Tibial nerve (tissue), 4 donors: Measurements from ENCODE around the gene RNASE1. TPM values are rescaled to one million over a fixed set of nuclear protein-coding genes. Genes with fewer than 3 reads are reported as not detected.
"Not testable (repeated sequence)": the region's sequence is repeated elsewhere in the genome, so short reads cannot be mapped to it uniquely, and the experiment has no call there.

Experiments
- DNase-seq, 2 donors: peaks; one replicate each; pipeline ENCODE4 v3.0.0-alpha.2; 2019; ENCODE audit warnings: low spot score in 2 of 2
- H3K27ac ChIP-seq, 4 donors: fragments of 200-600 bp; sonication (generic) in 3 of 4; one replicate each; pipeline ENCODE4 v1.5.1; 2017 to 2019; ENCODE audit warnings: mild to moderate bottlenecking in 1 of 4
- H3K27me3 ChIP-seq, 2 donors: fragments of 200-600 bp; sonication (generic) in 1 of 2; one replicate each; pipeline versions ENCODE4 v1.5.1 to v1.6.0; 2017 to 2019
- H3K36me3 ChIP-seq, 3 donors: fragments of 200-600 bp; sonication (generic); one replicate each; pipeline ENCODE4 v1.5.1; 2018 to 2019
- H3K4me1 ChIP-seq, 4 donors: fragments of 200-600 bp; sonication (generic) in 3 of 4; one replicate each; pipeline ENCODE4 v1.5.1; 2017 to 2019
- H3K4me3 ChIP-seq, 4 donors: fragments of 200-600 bp; sonication (generic) in 3 of 4; one replicate each; pipeline ENCODE4 v1.5.1; 2017 to 2019; ENCODE audit warnings: mild to moderate bottlenecking in 1 of 4, moderate library complexity in 1 of 4
- H3K9me3 ChIP-seq, 4 donors: fragments of 200-600 bp; sonication (generic) in 3 of 4; one replicate each; pipeline ENCODE4 v1.5.1; 2017 to 2019
- CTCF ChIP-seq, 5 experiments: fragments of 200-600 bp in 3 of 5; fragments of 450-650 bp in 2 of 5; sonication (generic) in 3 of 5; IDR thresholded peaks; one replicate each; pipeline ENCODE4 v1.5.1; 2016 to 2019; ENCODE audit warnings: antibody characterized with exemption in 5 of 5, mild to moderate bottlenecking in 3 of 5, moderate library complexity in 2 of 5
- EP300 ChIP-seq, 2 donors: sonication (generic); formaldehyde crosslinking; IDR thresholded peaks; one replicate each; pipeline ENCODE4 v1.6.1; 2017; ENCODE audit warnings: antibody characterized with exemption in 2 of 2, mild to moderate bottlenecking in 1 of 2
- POLR2A ChIP-seq, 2 donors: fragments of 450-650 bp; IDR thresholded peaks; one replicate each; pipeline ENCODE4 v1.6.1; 2017; ENCODE audit warnings: antibody characterized with exemption in 2 of 2, mild to moderate bottlenecking in 2 of 2, moderate library complexity in 2 of 2
- WGBS, 2 donors: methylation state at CpG; one replicate each; pipeline ENCODE4 v1.1.5; 2018; 5-methylcytosine and 5-hydroxymethylcytosine counted together
- total RNA-seq, 4 donors: library from RNA; depleted of rRNA; stranded (reverse); fragments of >200 nt; gene quantifications; one replicate each; pipeline ENCODE4 v1.1.0, GENCODE V29; 2016

Gene RNASE1
- total RNA-seq, 4 donors from 2014 or later, result 245 to 430 (median 379) TPM

DNA sequence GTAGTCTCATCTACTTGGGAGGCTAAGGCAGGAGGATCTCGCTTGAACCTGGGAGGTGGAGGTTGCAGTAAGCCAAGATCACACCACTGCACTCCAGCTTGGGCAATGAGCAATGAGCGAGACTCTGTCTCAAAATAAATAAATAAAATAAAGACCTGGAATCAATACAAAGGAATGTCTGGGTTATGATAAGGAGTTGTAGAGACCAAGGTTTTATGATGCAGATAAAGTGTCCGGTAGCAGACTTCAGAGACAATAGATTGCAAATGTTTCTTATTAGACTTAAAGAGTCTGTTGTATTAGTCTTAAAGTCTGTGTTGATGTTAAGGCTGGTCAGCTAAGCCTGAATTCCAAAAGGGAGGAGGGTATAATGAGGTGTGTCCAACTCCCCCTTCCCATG lies 35.2 kb upstream of the RNASE1 start:
- Histone ChIP-seq H3K27me3 (no peaks in the 10 kb centered on the region), H3K36me3 (no peaks in the 10 kb centered on the region), H3K4me1 (peaks cover 0 to 14% (median 0%) of the 10 kb centered on the region in 4 donors), H3K4me3 (no peak overlapping the region), H3K9me3 (no peaks in the 10 kb centered on the region), H3K27ac (peak overlapping the region in 1 of 4 donors; percentile 74)
- DNase-seq, result no peak
- 56 to 59% methylated on average over 3 of the region's 3 CpGs for WGBS, 2 donors
- TF ChIP-seq EP300 (IDR thresholded peaks at IDR 0.05), result no peak
- TF ChIP-seq POLR2A (IDR thresholded peaks at IDR 0.05), result no peak
- no peak for TF ChIP-seq CTCF (IDR thresholded peaks at IDR 0.05)

GRCh38 chr14:20836668-20837338 lies 34.2 kb upstream of the RNASE1 start:
- no peaks in the 10 kb centered on the region for H3K27me3 ChIP-seq
- H3K36me3 ChIP-seq, result no peaks in the 10 kb centered on the region
- no peak overlapping the region for H3K4me3 ChIP-seq
- peak overlapping the region in 3 of 4 donors; percentile 3 to 74 (median 60) for H3K27ac ChIP-seq
- DNase-seq, result peak in 1 of 2 donors; percentile 28
- H3K9me3 ChIP-seq, result no peaks in the 10 kb centered on the region
- 31 to 40% methylated on average over 5 of the region's 5 CpGs for WGBS, 2 donors
- peak; percentile 39 to 70 (median 54) for TF ChIP-seq CTCF (IDR thresholded peaks at IDR 0.05)
- no peak for TF ChIP-seq POLR2A (IDR thresholded peaks at IDR 0.05)
- no peak for TF ChIP-seq EP300 (IDR thresholded peaks at IDR 0.05)
- peaks cover 0 to 9% (median 0%) of the 10 kb centered on the region in 4 donors for H3K4me1 ChIP-seq

GRCh38 chr14:20834899-20835298 lies 32.3 kb upstream of the RNASE1 start:
- Histone ChIP-seq H3K4me1 (peaks cover 0 to 9% (median 0%) of the 10 kb centered on the region in 4 donors), H3K9me3 (no peaks in the 10 kb centered on the region), H3K4me3 (no peak overlapping the region), H3K36me3 (no peaks in the 10 kb centered on the region), H3K27ac (no peak overlapping the region), H3K27me3 (no peaks in the 10 kb centered on the region)
- WGBS, 2 donors, result 84 to 94% methylated on average over 2 of the region's 2 CpGs
- no peak for TF ChIP-seq CTCF (IDR thresholded peaks at IDR 0.05)
- no peak for TF ChIP-seq POLR2A (IDR thresholded peaks at IDR 0.05)
- TF ChIP-seq EP300 (IDR thresholded peaks at IDR 0.05), result no peak
- no peak for DNase-seq

- no peaks in the 10 kb centered on the region for H3K27me3 ChIP-seq
These were observed 28.2 kb upstream of the RNASE1 start for GRCh38 chr14:20830831-20831230.

DNA sequence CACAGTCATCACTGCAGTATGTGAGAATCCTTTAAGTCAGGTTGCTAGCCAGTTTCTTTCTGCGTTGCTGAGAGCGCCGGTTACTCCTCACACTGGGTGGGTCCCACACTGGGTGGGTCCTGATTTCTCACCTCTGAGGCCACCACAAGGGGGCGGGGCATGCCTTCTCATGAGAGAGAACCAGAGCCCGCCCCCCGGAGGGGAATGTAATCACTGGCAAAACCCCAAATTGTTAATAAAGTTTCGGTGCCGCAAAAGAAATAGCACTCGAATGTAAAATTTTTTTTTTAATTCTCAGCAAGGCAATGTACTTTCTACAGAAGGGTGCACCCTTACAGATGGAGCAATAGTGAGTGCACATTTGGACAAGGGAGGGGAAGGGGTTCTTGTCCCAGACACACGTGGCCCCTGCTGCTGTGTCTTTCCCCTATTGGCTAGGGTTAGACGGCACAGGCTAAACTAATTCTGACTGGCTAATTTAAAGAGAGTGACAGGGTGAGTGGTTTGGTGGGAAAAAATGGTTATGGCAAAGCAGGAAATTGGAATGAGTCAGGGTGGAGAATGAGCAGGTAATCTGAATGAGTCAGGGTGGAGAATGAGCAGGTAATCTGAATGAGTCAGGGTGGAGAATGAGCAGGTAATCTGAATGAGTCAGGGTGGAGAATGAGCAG lies 25.5 kb upstream of the RNASE1 start:
- not testable (repeated sequence) for H3K27ac ChIP-seq, H3K27me3 ChIP-seq, DNase-seq, H3K36me3 ChIP-seq, H3K4me3 ChIP-seq
- Histone ChIP-seq H3K9me3 (peaks cover 0 to 11% (median 0%) of the 10 kb centered on the region in 4 donors), H3K4me1 (peaks cover 0 to 10% (median 0%) of the 10 kb centered on the region in 4 donors)
- WGBS, 2 donors, result 91 to 94% methylated on average over 11 of the region's 11 CpGs

More at GRCh38 chr14:20830831-20831230, 28.2 kb upstream of the RNASE1 start:
- Histone ChIP-seq H3K4me3 (no peak overlapping the region), H3K27ac (no peak overlapping the region), H3K4me1 (no peaks in the 10 kb centered on the region), H3K9me3 (peaks cover 0 to 11% (median 0%) of the 10 kb centered on the region in 4 donors), H3K36me3 (no peaks in the 10 kb centered on the region)
- WGBS, 2 donors, result 86 to 93% methylated on average over 12 of the region's 12 CpGs
- TF ChIP-seq EP300 (IDR thresholded peaks at IDR 0.05) (no peak), CTCF (IDR thresholded peaks at IDR 0.05) (no peak), POLR2A (IDR thresholded peaks at IDR 0.05) (no peak)
- DNase-seq, result no peak
